SK-MEL-5 (cell line): ENCODE results near the gene LTF. TPM values are rescaled to one million over a fixed set of nuclear protein-coding genes. Genes with fewer than 3 reads are reported as not detected.
A peak's percentile ranks its signal among the peaks of the same experiment; 100 is the strongest.
"Not testable (repeated sequence)": the region's sequence is repeated elsewhere in the genome, so short reads cannot be mapped to it uniquely, and the experiment has no call there.

Experiments used
- DNase-seq: peaks from one replicate; pipeline ENCODE4 v3.0.0-alpha.2; 2016; ENCODE audit warnings: low read depth, low spot score
- in situ Hi-C: cut with HindIII; loops from 2 replicates; pipeline ENCODE4 v1.10.0; 2016; ENCODE audit warnings: low sequenced_read_pairs, high pct_unique_total_duplicates, low pct_unique_long_range_greater_than_20kb
- total RNA-seq: library from RNA; depleted of rRNA; stranded (reverse); fragments of >200 nt; shearing (Covaris generic); gene quantifications from 2 replicates; pipeline ENCODE4 v1.2.3, GENCODE V29; 2014

The LTF gene
- total RNA-seq, 1 experiment from 2014 or later: 0.11 TPM

DNA sequence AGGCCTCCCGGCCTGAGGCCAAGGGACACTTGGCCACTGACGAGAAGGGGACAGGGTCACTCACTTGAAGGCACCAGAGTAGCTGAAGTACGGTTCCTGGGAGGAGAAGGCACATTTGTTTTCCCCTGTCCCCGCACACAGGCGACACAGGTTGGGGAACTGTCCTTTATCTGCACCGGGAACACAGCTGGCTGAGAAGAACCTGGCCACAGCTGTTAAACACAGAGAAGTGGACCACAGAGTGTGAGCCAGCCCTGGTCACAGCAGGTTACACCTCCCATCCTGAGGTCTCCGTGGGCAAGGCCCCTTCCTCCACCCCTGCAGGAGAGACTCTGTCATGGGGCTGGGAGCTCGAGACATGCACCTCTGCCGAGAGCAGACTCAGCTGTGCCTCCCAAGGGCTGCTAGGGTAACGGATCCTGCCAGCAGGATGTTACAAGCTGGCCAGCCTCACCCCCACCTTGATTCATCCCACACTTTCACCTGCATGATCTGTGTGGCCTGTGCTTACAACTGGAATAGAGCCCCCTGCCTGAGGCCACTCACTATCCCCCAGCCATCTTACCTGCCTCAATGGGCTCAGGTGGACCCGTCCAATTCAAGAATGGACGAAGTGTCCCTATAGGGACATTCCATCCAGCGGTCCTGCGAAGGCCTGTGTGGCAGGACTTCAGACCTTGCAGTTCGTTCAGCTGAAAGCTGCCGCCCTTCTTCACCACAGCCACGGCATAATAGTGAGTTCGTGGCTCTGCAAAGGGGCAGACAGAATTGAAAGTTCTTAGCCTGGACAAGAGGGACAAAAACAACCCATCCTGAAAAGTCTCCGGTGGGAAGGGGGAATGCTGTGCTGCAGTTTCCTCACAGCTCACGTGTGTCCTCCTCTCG lies 9.2 kb downstream of the LTF start:
- DNase-seq: no peak
- in situ Hi-C loops: no loop called here

DNA sequence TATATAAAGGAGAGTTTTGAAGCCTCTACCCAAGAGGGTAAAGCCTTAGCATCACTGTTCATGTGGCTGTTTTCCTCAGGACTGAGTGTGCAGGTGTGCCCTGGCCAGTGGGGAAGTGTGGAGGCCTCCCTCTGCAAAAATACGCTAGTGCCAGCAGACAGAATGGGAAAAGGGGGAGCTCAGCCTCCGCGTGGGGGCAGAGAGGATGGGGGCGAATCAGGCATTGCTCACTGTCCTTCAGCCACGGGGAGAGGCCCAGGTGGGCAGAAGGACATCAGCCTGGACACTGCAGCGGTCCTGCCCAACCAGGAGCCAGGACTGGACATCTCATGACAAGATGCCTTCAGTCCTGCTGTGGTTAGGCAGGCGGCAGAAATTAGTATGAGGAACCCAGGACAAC lies 10.1 kb downstream of the LTF start:
- in situ Hi-C loops: no loop called here
- no peak for DNase-seq

GRCh38 chr3:46454209-46454595 lies 10.5 kb downstream of the LTF start:
- DNase-seq: no peak
- in situ Hi-C loops: no loop called here

DNA sequence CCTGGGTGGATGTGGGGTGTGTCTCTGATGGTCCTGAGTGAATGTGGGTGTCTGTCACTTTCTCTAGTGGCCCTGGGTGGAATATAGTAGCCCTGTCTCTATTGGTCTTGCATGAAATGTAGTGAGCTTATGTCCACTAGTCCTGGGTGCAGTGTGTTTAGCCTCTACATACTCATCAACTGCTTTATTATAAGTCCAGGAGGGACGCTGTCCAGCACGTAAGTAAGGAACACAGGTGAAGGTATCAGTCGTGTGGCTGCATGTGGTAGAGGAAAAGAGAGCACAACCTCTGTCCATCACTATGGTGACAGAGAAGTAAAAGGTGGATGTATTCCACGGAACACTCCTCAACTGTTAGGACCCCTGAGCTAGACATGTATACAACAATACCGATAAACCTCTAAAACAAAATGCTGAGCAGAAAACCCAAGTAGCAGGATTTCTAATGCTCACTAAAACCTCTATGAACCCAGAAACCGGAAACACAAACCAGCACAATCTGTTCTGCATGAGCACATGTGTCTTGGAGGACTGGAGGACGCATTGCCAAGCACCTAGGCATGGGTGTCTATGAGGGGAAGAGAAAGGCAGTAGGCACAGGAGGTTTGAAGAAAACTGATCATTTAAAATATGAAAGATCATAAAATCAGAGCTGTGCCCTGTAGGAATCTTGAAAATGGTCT lies 11.0 kb downstream of the LTF start:
- no peak for DNase-seq
- in situ Hi-C loops: no loop called here

- DNase-seq: peak; percentile 44
- in situ Hi-C loops: no loop called here
Measured at GRCh38 chr3:46449755-46450552, 14.8 kb downstream of the LTF start.

DNA sequence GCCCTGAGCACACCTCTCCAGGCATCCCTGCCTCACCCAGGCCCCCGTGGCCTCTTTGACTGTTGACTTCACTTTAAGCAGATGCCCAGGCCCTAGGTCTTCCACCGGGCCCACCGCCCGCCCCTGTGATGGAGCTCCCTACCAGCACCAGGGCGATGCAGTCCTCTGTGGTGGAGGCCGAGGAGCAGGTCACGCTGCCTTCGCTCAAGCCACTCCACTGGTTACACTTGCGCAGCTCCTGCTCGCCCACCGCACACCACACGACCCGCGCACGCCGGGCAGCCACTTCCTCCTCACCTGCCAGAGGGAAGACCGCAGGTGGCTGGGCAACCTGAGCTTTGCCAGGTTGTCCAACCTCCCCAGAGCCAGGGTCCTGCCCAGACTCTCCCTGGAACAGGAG lies 16.0 kb downstream of the LTF start:
- DNase-seq: no peak
- in situ Hi-C loops: no loop called here

DNA sequence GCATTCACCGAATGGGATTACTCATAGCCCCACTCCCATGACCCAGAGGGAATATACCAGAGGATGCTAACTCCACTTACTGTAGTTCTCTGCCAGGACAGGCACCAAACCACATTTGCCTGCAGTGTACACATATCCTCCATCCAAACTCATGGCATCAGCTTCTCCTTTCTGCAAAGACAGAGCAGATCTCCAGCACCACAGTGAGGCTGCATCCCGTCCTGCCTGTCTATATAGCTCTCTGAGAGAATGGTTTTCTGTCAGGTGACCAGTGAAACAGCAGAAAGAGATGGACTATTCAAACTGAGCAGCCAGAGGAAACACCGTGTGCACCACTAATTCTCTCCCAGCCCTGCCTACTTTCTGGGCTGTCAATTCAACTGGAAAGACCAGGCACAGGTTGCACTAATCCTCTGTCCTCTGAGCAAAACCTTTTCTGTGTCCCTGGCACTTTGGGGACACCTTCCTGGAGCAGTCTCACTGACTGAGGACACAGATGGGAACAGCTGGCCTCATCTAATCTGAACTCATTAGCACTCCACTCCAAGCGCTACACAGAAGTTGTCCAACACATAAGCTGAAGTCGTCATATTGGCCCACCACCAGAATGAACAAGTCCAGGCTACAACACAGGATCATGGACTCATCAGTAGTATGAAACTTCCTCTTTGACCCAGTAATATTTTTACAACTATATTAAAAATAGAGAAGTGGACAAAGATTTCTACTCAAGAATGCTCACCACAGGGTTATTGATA lies 17.3 kb downstream of the LTF start:
- in situ Hi-C loops: no loop called here
- no peak for DNase-seq

DNA sequence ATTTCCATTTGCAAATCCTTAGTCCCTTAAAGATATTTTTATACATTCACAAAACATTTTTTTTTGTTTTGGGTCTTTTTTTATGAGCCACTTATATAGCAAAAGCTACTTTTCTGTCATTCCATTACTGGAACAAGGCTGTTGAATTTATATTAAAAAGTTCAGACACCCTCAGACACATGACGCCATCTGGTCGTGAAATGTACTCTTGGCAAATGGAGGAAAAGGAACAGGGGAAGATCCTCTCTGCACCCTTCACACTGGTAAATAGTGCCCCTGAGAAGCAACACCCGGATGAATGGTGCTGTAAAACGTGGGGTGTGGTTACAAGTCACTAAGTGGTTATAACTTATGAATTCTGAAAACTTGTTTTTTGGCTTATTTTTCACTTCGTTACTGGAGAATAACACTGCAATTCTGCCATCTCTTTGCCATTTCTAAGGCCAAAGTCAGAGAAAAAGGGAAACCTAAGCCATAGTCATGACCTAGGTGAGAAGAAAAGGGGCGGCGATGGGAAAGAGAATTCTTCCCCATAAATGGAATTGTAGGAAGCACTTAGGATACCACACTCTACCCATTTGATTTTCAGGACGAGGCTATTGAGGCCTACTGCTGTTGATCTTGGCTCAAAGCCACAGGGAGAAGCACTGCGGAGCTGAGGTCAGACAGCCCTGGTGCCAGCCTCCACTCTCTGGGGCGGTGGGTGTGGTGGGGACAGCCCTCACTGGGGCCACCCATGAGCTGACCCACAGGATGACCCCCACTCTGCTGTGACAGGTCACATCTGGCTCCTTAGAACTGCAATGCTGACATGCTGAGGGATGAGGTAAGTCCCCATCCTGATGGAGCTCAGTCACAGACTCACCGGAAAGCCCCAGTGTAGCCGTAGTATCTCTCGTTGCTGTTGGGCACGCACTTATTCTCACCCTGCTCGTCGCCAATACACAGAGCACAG lies 21.9 kb downstream of the LTF start:
- in situ Hi-C loops: no loop called here
- DNase-seq: peak; percentile 56

DNA sequence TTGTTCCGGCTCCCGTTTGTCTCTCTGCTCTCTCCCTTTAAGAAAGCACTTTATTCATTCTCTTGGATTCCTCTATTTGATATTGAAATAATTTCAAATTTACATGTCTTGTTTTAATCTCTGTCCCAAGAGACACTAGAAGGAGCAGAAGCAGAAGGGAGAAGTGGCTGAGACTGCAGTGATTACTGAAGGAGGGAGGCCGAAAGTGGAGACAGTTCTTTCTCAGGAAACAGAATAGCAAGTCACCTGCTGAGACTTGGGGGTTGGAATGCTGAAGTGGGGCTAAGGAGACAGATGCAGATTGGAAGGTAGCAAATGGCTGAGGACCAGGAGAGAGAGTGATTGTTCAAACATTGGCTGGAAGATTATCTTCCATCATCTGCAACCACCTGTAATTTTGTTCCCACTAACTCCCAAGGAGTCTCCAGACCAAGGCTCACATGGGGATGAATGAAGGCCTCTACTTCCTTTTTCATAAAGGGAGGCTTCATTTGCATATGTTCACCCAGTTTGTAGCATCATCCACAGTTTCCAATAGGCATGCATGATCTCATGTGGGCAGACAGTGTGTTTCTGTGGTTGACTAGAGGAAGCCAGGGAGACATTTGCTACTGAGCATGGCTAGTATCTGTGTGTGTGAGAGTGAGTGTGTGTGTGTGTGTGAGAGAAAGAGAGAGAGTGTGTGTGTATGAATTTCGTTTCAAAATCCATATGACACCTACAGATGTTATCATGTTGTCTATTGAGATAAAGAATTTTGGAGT lies 24.0 kb downstream of the LTF start:
- DNase-seq: no peak
- in situ Hi-C loops: no loop called here

GRCh38 chr3:46438831-46439230 lies 25.9 kb downstream of the LTF start:
- in situ Hi-C loops: no loop called here
- DNase-seq: no peak

GRCh38 chr3:46435081-46435726 lies 29.5 kb downstream of the LTF start:
- DNase-seq: no peak
- in situ Hi-C loops: no loop called here

DNA sequence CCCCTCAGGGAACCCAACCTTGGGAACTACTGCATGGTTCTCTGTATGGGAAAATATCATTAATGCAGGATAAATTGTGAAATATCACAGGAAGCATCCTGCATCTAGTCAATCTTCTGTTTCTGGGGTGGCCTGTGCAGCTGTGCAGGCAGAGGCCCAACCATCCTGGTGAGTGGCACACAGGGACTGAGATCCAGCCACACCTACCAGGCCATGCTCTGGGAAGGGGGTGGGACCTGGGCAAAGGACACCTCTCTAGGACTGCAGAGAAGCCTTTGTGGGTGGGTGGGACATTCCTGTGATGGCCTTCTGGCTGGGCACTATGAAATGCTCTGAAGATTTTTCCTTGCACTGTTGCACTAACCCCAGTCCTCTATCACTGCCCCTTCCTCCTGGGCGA lies 30.9 kb downstream of the LTF start:
- no peak for DNase-seq
- in situ Hi-C loops: no loop called here

- DNase-seq, in situ Hi-C loops: not testable (repeated sequence)
Measured at GRCh38 chr3:46433118-46433517, 31.6 kb downstream of the LTF start.

GRCh38 chr3:46431905-46432304 lies 32.8 kb downstream of the LTF start:
- in situ Hi-C loops, DNase-seq: not testable (repeated sequence)

DNA sequence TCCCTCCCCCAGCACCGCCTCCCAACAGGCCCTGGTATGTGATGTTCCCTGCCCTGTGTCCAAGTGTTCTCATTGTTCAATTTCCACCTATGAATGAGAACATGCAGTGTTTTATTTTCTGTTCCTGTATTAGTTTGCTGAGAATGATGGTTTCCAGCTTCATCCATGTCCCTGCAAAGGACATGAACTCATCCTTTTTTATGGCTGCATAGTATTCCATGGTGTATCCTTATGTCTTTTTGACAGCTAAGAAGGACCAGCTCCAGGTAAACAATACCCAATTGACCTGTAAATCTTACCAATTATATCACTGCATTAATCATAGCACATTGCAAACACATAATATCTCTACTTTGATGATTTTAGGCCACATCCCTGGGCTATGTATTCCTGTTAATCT lies 33.8 kb downstream of the LTF start:
- DNase-seq, in situ Hi-C loops: not testable (repeated sequence)

- no peak for DNase-seq
- in situ Hi-C loops: no loop called here
Measured at GRCh38 chr3:46429671-46430070, 35.0 kb downstream of the LTF start.
